Measurements from ENCODE around the gene RRP1. TPM values are rescaled to one million over a fixed set of nuclear protein-coding genes. Genes with fewer than 3 reads are reported as not detected.

RRP1 gene
- total RNA-seq, 4 donors from 2014 or later: 9.1 to 18.9 (median 16.3) TPM

DNA sequence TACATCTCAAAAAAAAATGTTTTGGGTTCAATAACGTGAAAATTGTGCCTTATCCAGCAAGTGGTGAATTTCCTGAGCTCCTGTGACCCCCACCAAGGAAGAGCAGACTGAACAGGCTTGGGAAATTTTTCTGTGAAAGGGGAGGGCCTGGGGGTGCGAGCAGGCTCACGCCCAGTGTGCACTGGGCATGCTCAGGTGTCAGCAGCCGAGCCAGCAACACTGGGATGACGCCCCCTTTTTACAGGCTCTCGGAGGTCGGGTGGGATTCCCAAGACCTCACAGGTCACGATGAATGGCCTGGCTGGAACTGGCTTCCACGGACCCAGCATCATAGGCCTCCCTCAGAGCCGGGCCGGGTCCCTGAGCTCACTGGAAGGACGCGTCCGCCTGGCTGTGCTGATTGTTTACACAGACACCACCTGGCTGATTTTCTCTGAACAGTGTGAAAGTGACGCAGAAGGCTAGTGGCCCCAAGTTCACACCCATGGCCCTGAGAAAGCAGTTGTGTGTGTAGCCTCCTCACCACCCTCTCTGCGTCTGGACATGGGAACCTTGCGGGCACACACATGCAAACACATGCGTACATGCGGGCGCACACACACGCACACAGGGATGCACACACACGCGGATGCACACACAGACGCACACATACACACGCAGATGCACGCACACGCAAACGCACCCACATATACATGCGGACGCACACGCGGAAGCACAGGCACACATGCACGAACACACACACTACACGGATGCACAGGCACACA, 22.5 kb upstream of the RRP1 start:
- intact Hi-C loops (cut with DNase I): no loop called here
- no peaks in the 10 kb centered on the region for H3K27me3 ChIP-seq
- H3K4me3 ChIP-seq: no peak overlapping the region
- peaks cover 0 to 15% (median 3%) of the 10 kb centered on the region in 4 donors for H3K36me3 ChIP-seq
- 80% methylated on average over 31 of the region's 34 CpGs for WGBS
- no peak for TF ChIP-seq EP300 (IDR thresholded peaks at IDR 0.05)
- no peak for TF ChIP-seq POLR2AphosphoS5 (IDR thresholded peaks at IDR 0.05)
- no peak for TF ChIP-seq POLR2A (IDR thresholded peaks at IDR 0.05; ENCODE audit: low read depth)
- TF ChIP-seq, protein P1, sequence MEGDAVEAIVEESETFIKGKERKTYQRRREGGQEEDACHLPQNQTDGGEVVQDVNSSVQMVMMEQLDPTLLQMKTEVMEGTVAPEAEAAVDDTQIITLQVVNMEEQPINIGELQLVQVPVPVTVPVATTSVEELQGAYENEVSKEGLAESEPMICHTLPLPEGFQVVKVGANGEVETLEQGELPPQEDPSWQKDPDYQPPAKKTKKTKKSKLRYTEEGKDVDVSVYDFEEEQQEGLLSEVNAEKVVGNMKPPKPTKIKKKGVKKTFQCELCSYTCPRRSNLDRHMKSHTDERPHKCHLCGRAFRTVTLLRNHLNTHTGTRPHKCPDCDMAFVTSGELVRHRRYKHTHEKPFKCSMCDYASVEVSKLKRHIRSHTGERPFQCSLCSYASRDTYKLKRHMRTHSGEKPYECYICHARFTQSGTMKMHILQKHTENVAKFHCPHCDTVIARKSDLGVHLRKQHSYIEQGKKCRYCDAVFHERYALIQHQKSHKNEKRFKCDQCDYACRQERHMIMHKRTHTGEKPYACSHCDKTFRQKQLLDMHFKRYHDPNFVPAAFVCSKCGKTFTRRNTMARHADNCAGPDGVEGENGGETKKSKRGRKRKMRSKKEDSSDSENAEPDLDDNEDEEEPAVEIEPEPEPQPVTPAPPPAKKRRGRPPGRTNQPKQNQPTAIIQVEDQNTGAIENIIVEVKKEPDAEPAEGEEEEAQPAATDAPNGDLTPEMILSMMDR (IDR thresholded peaks at IDR 0.05): no peak
- H3K9me3 ChIP-seq: no peaks in the 10 kb centered on the region
- no peak for DNase-seq (ENCODE audit: extremely low spot score)
- H3K27ac ChIP-seq (replicated peaks in 1 of 4): no peak overlapping the region
- peaks cover 0 to 24% (median 22%) of the 10 kb centered on the region in 4 donors for H3K4me1 ChIP-seq

DNA sequence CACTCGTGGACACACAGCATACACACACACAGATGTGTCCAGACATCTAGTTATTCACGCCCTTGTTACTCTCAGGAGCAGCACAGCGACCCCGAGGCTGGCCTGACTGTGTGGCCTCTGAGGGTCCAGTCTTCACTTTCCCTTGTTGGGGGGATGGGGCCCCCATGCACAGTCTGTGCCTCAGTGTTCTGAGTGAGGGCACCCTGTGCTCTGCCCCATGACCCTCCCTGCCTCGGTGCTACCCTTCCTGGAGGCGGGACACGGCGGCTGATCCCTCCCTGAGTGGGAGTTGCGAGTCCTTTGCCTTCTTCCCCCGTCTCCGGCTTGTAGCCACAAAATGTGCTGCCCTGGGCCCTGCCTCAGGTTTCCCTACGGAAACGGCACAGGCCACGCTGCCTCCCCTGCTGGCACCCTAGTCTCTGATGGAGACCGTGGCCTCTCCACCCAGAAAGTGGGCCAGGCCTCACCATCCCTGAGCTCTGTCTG, 21.8 kb upstream of the RRP1 start:
- TF ChIP-seq POLR2A (IDR thresholded peaks at IDR 0.05; ENCODE audit: low read depth): no peak
- Histone ChIP-seq H3K4me1 (peaks cover 0 to 24% (median 22%) of the 10 kb centered on the region in 4 donors), H3K27ac (replicated peaks in 1 of 4) (no peak overlapping the region), H3K36me3 (peaks cover 0 to 15% (median 3%) of the 10 kb centered on the region in 4 donors), H3K27me3 (no peaks in the 10 kb centered on the region), H3K9me3 (no peaks in the 10 kb centered on the region), H3K4me3 (no peak overlapping the region)
- DNase-seq (ENCODE audit: extremely low spot score): no peak
- WGBS: 87% methylated on average over 15 of the region's 15 CpGs
- intact Hi-C loops (cut with DNase I): no loop called here

DNA sequence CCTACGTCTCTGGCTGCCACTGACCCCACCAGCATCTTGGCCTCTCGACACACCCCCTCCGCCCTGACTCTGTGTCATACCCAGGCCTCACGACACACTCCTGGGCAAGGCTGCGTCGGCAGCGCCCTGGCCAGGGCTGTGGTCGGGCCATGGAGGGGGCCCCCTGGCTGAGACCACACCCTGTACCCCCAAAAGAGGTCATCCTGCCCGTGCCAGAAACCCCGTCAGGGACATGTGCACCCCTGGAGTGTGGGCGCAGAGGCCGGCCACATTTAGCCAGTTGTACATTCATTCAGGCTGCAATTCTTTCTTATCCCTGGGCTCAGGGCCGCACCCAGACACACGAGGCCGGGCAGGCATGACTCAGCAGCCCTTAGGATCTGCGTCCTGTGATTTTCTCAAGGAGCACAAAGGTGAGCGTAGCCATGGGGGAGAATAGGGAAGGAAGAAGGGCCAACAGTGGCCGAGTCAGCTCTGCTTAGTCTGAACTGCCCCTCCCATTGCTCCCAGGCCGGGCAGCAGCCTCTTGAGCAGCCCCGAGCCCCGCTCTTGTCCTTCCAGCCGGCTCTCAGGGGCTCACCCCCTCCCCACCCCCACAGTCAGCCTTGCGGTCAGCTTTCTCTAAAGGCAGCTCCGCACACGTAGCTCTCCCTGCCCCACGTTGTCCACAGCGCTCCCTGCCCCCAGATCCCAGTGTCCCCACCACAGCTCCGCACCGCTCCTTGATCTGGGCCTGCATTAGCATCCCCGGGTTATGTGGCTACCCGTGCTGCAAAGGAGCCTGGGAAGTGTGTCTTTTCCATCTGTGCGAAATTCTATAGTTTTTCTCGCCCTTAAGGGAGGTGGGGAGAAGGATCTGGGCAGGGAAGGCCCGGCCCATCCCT, 21.2 kb upstream of the RRP1 start:
- DNase-seq (ENCODE audit: extremely low spot score): no peak
- Histone ChIP-seq H3K27ac (replicated peaks in 1 of 4) (no peak overlapping the region), H3K4me3 (no peak overlapping the region), H3K4me1 (peaks cover 0 to 24% (median 22%) of the 10 kb centered on the region in 4 donors), H3K27me3 (no peaks in the 10 kb centered on the region), H3K36me3 (peaks cover 5 to 16% (median 7%) of the 10 kb centered on the region in 4 donors), H3K9me3 (no peaks in the 10 kb centered on the region)
- TF ChIP-seq EP300 (IDR thresholded peaks at IDR 0.05) (no peak), POLR2A (IDR thresholded peaks at IDR 0.05; ENCODE audit: low read depth) (no peak), POLR2AphosphoS5 (IDR thresholded peaks at IDR 0.05) (peak in 1 of 2 donors; percentile 43)
- TF ChIP-seq, protein P1 (IDR thresholded peaks at IDR 0.05): no peak
- intact Hi-C loops (cut with DNase I): no loop called here
- WGBS: 74% methylated on average over 31 of the region's 34 CpGs

DNA sequence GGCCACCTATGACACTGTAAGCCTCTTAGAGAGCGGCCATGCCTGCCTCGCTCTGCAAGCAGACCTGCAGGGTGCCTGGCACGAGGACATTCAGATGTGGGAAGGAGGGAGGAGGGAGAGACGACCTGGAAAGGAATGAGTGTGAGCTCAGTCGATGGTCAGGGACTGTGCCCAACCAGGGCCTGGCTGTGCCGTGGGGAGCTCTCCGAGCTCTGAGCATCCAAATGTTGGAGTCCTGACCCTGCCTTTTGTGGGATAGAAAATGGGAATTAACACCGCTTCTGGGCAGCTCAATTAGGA, 20.6 kb upstream of the RRP1 start:
- Histone ChIP-seq H3K27ac (replicated peaks in 1 of 4) (no peak overlapping the region), H3K36me3 (peaks cover 11 to 19% (median 13%) of the 10 kb centered on the region in 4 donors), H3K9me3 (no peaks in the 10 kb centered on the region), H3K4me3 (no peak overlapping the region), H3K4me1 (peaks cover 4 to 24% (median 22%) of the 10 kb centered on the region in 4 donors), H3K27me3 (no peaks in the 10 kb centered on the region)
- intact Hi-C loops (cut with DNase I): no loop called here
- TF ChIP-seq POLR2AphosphoS5 (IDR thresholded peaks at IDR 0.05) (no peak), EP300 (IDR thresholded peaks at IDR 0.05) (no peak), POLR2A (IDR thresholded peaks at IDR 0.05; ENCODE audit: low read depth) (no peak)
- TF ChIP-seq, protein P1 (IDR thresholded peaks at IDR 0.05): no peak
- 81% methylated on average over 8 of the region's 8 CpGs for WGBS
- DNase-seq (ENCODE audit: extremely low spot score): no peak

Data from esophagus muscularis mucosa (tissue), 4 donors.